Sigmoid colon (tissue), 7 donors: ENCODE results near the gene ANGPT4. TPM values are rescaled to one million over a fixed set of nuclear protein-coding genes. Genes with fewer than 3 reads are reported as not detected.

Source experiments
- DNase-seq: peaks from one replicate; pipeline ENCODE4 v3.0.0-alpha.2; 2019
- H3K27ac ChIP-seq, 4 donors: fragments of 200-600 bp; sonication (generic); one replicate each; pipeline ENCODE4 v1.5.1; 2016 to 2019; ENCODE audit warnings: mild to moderate bottlenecking in 1 of 4
- H3K27me3 ChIP-seq, 3 donors: fragments of 200-600 bp; sonication (generic); one replicate each; pipeline ENCODE4 v1.5.1; 2019; ENCODE audit warnings: mild to moderate bottlenecking in 1 of 3
- H3K36me3 ChIP-seq, 4 donors: fragments of 200-600 bp; sonication (generic); one replicate each; pipeline ENCODE4 v1.5.1; 2016 to 2019
- H3K4me1 ChIP-seq, 4 donors: fragments of 200-600 bp; sonication (generic); one replicate each; pipeline ENCODE4 v1.5.1; 2017 to 2019
- H3K4me3 ChIP-seq, 4 donors: fragments of 200-600 bp; sonication (generic); one replicate each; pipeline ENCODE4 v1.5.1; 2017 to 2019; ENCODE audit warnings: mild to moderate bottlenecking in 2 of 4, moderate library complexity in 1 of 4
- H3K9me3 ChIP-seq, 4 donors: fragments of 200-600 bp in 3 of 4; sonication (generic) in 3 of 4; one replicate each; pipeline versions ENCODE4 v1.5.1 to v1.6.1; 2013 to 2019
- CTCF ChIP-seq, 4 experiments: fragments of 450-650 bp in 3 of 4; fragments of 200-600 bp in 1 of 4; IDR thresholded peaks; one replicate each; pipeline ENCODE4 v1.5.1; 2016 to 2019; ENCODE audit warnings: antibody characterized with exemption in 4 of 4, mild to moderate bottlenecking in 3 of 4, moderate library complexity in 2 of 4
- EP300 ChIP-seq, 4 donors: sonication (generic); formaldehyde crosslinking; IDR thresholded peaks; one replicate each; pipeline ENCODE4 v1.6.1; 2017; ENCODE audit warnings: antibody characterized with exemption in 4 of 4
- POLR2A ChIP-seq, 2 donors: fragments of 450-650 bp; IDR thresholded peaks; one replicate each; pipeline ENCODE4 v1.6.1; 2016; ENCODE audit warnings: antibody characterized with exemption in 2 of 2, mild to moderate bottlenecking in 2 of 2, moderate library complexity in 2 of 2
- POLR2AphosphoS5 ChIP-seq, 4 donors: sonication (generic); formaldehyde crosslinking; IDR thresholded peaks; one replicate each; pipeline ENCODE4 v1.6.1; 2017; ENCODE audit warnings: antibody characterized with exemption in 4 of 4
- WGBS, 2 donors: extraction: QIAGEN DNeasy Blood & Tissue Kit; methylation state at CpG; one replicate each; pipeline ENCODE4 v1.1.7; 2013; 5-methylcytosine and 5-hydroxymethylcytosine counted together
- intact Hi-C: fragments of 100-400 bp; cut with DNase I; formaldehyde crosslinking; loops from one replicate; pipeline ENCODE4 v1.15.1; 2023
- polyA plus RNA-seq, 3 donors: library from polyadenylated mRNA; stranded (reverse); fragments of 200-250 nt; gene quantifications; one replicate each; pipeline ENCODE4 v1.2.3, GENCODE V29; 2013
- total RNA-seq, 4 donors: library from RNA; depleted of rRNA; stranded (reverse); fragments of >200 nt; gene quantifications; one replicate each; pipeline ENCODE4 v1.1.0, GENCODE V29; 2016
- donor health status: healthy with polysubstance abuse.
- donor health status: Bipolar disorder and iron deficiency.
- donor health status: healthy.

ANGPT4 gene
- total and polyA plus RNA-seq, 7 donors = under 0.01 to 0.28 (median 0.23) TPM; not detected in 3

DNA sequence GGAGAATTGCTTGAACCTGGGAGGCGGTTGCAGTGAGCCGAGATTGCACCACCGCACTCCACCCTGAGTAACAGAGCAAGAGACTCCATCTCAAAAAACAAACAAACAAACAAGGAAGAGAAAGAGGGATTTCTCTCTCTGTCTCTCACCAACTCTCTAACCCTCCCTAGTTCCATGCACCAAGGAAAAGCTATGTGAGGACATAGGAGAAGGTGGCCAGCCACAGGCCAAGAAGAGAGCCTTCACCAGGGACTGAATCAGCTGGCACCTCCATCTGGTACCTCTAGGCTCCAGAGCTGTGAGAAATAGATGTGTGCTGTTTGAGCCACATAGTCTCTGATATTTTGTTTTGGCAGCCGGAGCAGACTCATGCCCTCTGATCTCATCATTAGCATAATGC, 91.6 kb downstream of the ANGPT4 start:
- H3K27ac ChIP-seq = no peak overlapping the region
- intact Hi-C loops = no loop called here
- H3K9me3 ChIP-seq = no peaks in the 10 kb centered on the region
- H3K27me3 ChIP-seq = no peaks in the 10 kb centered on the region
- 74 to 91% methylated on average over 4 of the region's 4 CpGs for WGBS, 2 donors
- no peaks in the 10 kb centered on the region for H3K36me3 ChIP-seq
- TF ChIP-seq CTCF (IDR thresholded peaks at IDR 0.05) (no peak), EP300 (IDR thresholded peaks at IDR 0.05) (no peak), POLR2A (IDR thresholded peaks at IDR 0.05) (no peak), POLR2AphosphoS5 (IDR thresholded peaks at IDR 0.05) (no peak)
- H3K4me1 ChIP-seq = no peaks in the 10 kb centered on the region
- DNase-seq = no peak
- H3K4me3 ChIP-seq = no peak overlapping the region

GRCh38 chr20:823574-823902, 92.6 kb downstream of the ANGPT4 start:
- intact Hi-C loops = no loop called here

DNA sequence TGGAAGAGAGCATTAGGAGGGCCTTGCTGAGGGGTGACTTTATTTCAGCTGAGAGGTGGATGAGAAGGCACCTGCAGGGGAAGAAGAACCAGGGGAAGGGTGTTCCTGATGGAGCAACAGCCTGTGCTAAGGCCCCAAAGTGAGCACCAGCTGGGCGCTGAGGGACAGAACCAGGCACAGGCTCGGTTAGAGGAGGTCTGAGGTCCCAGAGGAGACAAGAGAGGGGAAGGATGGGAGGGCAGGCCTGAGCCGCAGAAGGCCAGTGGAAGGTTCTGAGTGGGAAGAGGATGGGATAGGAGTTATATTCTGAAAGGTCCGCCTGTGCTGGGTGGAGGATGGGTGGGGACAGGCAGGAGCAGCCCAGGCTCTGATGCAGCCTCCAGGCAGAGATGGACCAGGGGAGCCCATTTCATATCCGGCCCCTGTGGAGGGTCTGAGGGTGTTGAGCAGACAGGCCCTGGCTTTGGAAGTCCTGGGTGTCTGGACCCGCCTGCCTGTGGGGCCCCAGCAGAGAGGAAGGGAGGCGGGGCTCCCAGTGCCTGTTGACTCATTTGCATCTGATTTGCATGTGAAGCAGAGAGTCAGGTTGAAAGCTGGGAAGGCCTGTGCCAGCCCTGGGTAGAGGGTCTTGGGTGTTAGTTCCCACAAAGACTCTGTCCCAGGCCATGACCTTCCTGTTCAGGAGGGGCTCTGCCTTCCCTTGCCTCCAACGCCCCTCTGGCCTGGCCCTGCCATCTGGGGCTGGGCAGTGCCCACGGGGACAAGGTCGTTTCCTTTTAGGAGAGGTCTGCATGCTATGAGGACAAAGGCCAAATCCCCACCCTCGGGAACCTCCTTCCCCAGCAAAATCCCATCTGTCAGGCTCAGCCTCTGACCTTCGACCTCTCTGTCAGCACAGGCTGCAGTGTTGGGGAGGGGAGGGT, 93.2 kb downstream of the ANGPT4 start:
- H3K27me3 ChIP-seq = no peaks in the 10 kb centered on the region
- no peaks in the 10 kb centered on the region for H3K9me3 ChIP-seq
- no peak overlapping the region for H3K4me3 ChIP-seq
- no peaks in the 10 kb centered on the region for H3K4me1 ChIP-seq
- no peak for DNase-seq
- H3K27ac ChIP-seq = no peak overlapping the region
- no peak for TF ChIP-seq POLR2A (IDR thresholded peaks at IDR 0.05)
- TF ChIP-seq POLR2AphosphoS5 (IDR thresholded peaks at IDR 0.05) = no peak
- no peak for TF ChIP-seq EP300 (IDR thresholded peaks at IDR 0.05)
- no peak for TF ChIP-seq CTCF (IDR thresholded peaks at IDR 0.05)
- 60 to 76% methylated on average over 12 of the region's 12 CpGs for WGBS, 2 donors
- H3K36me3 ChIP-seq = no peaks in the 10 kb centered on the region
- intact Hi-C loops = no loop called here

More at GRCh38 chr20:823574-823902, 92.6 kb downstream of the ANGPT4 start:
- TF ChIP-seq POLR2AphosphoS5 (IDR thresholded peaks at IDR 0.05) (no peak), EP300 (IDR thresholded peaks at IDR 0.05) (no peak), POLR2A (IDR thresholded peaks at IDR 0.05) (no peak), CTCF (IDR thresholded peaks at IDR 0.05) (no peak)
- no peak overlapping the region for H3K4me3 ChIP-seq
- no peaks in the 10 kb centered on the region for H3K4me1 ChIP-seq
- H3K9me3 ChIP-seq = no peaks in the 10 kb centered on the region
- 89 to 91% methylated on average over 4 of the region's 4 CpGs for WGBS, 2 donors
- DNase-seq = peak; percentile 35
- H3K27ac ChIP-seq = no peak overlapping the region
- H3K27me3 ChIP-seq = no peaks in the 10 kb centered on the region
- H3K36me3 ChIP-seq = no peaks in the 10 kb centered on the region

- Histone ChIP-seq H3K27ac (no peak overlapping the region), H3K4me3 (no peak overlapping the region), H3K36me3 (no peaks in the 10 kb centered on the region), H3K9me3 (no peaks in the 10 kb centered on the region), H3K4me1 (no peaks in the 10 kb centered on the region), H3K27me3 (peaks cover 0 to 4% (median 0%) of the 10 kb centered on the region in 3 donors)
- WGBS, 2 donors = 89 to 96% methylated on average over 3 of the region's 3 CpGs
- intact Hi-C loops = no loop called here
- no peak for TF ChIP-seq POLR2AphosphoS5 (IDR thresholded peaks at IDR 0.05)
- TF ChIP-seq EP300 (IDR thresholded peaks at IDR 0.05) = no peak
- TF ChIP-seq CTCF (IDR thresholded peaks at IDR 0.05) = no peak
- TF ChIP-seq POLR2A (IDR thresholded peaks at IDR 0.05) = no peak
- DNase-seq = no peak
Observed at GRCh38 chr20:821731-822065, 94.4 kb downstream of the ANGPT4 start.
